Measurements from ENCODE around the gene FBH1. TPM values are rescaled to one million over a fixed set of nuclear protein-coding genes. Genes with fewer than 3 reads are reported as not detected.
A peak's percentile ranks its signal among the peaks of the same experiment; 100 is the strongest.
"Not testable (repeated sequence)": the region's sequence is repeated elsewhere in the genome, so short reads cannot be mapped to it uniquely, and the experiment has no call there.

FBH1 gene
- total RNA-seq, 1 experiment from 2014 or later: 75.8 TPM

DNA sequence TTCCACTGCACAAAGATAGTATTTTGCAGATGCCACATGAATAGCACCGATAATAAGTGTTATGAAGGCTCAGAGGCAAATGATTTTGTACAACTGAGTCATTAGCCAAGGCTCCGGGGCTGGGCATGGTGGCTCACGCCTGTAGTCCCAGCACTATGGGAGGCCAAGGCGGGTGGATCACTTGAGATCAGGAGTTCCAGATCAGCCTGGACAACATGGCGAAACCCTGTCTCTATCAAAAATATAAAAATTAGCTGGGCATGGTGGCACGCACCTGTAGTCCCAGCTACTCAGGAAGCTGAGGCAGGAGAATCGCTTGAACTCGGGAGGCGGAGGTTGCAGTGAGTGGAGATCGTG lies 56.4 kb downstream of the FBH1 start:
- DNase-seq (ENCODE audit: low read depth, low spot score); in situ Hi-C loops (cut with HindIII; ENCODE audit: low pct_unique_long_range_greater_than_20kb, low sequenced_read_pairs): not testable (repeated sequence)

- in situ Hi-C loops (cut with HindIII; ENCODE audit: low pct_unique_long_range_greater_than_20kb, low sequenced_read_pairs): no loop called here
- DNase-seq (ENCODE audit: low read depth, low spot score): no peak
These were observed 56.7 kb downstream of the FBH1 start for GRCh38 chr10:5946786-5947185.

GRCh38 chr10:5947471-5948207 lies 57.6 kb downstream of the FBH1 start:
- DNase-seq (ENCODE audit: low read depth, low spot score): no peak
- in situ Hi-C loops (cut with HindIII; ENCODE audit: low pct_unique_long_range_greater_than_20kb, low sequenced_read_pairs): no loop called here

- in situ Hi-C loops (cut with HindIII; ENCODE audit: low pct_unique_long_range_greater_than_20kb, low sequenced_read_pairs): no loop called here
- DNase-seq (ENCODE audit: low read depth, low spot score): no peak
These were observed 58.2 kb downstream of the FBH1 start for GRCh38 chr10:5948208-5948585.

DNA sequence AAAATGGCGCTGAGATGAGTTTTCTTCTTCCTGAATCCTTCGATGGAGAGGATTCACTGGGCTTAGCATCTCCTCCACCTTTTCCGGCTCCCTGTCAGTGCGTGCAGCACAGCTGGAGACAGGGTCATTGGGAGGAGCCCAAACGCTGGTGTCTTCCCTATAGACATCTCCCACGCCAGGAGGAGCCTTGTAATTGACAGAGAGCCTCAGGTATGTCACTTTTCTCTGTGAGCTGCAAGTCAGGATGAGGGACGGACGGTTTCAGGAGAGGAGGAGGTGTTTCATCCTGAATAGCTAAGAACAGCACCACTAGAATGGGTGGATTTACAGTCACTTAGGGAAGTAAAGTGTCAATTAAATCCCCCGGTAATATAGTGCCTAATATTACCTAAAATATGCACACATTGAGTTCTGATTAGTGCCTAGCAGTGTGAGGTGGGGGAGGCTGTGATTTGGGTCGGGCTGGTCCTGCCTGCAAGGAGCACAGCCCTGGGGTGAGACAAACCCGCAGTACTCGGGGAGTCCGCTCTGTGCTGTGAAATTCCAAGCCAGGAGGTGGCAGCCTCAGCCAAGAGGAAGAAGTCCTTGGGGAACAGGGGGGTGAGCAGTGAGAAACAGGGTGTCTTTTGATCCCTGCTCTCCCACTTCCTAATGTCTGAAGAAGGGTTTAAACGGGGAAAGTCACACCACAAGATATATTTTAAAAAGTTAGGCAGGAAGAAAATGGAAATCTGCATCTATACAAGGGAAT lies 59.1 kb downstream of the FBH1 start:
- in situ Hi-C loops (cut with HindIII; ENCODE audit: low pct_unique_long_range_greater_than_20kb, low sequenced_read_pairs): no loop called here
- peak; percentile 67 for DNase-seq (ENCODE audit: low read depth, low spot score)

- DNase-seq (ENCODE audit: low read depth, low spot score): no peak
- in situ Hi-C loops (cut with HindIII; ENCODE audit: low pct_unique_long_range_greater_than_20kb, low sequenced_read_pairs): loop anchor here (25.0 kb wide), 1 partner anchor 136 kb away; the partner anchor contains the start of gene RBM17
These were observed 61.2 kb downstream of the FBH1 start for GRCh38 chr10:5951167-5951711.

DNA sequence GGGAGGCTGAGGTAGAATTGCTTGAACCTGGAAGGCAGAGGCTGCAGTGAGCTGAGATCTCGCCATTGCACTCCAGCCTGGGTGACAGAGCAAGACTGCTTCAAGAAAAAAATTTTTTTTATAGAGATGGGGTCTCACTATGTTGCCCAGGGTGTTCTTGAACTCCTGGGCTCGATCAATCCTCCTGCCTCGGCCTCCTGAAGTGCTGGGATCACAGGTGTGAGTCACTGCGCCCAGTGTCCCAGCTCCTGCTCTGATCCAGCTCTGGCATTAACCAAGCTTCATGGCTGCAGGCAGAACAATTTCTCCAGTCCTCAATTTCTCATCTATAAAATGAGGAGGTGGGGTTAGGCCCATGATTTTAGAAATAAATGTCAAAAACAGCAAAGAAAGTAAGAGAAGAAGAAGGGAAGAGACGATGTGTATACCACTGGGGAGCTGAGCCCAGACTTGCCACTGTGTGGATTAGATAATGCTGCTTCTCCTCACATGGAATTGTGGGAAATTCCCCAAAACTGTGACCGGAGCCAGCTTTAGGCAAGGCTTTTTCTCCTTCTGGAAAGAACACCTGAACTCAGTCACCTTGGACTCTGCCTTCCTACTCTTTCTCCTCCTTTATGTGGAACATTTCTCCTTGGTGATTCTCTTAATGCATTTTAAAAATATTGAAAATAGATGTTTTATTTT lies 61.8 kb downstream of the FBH1 start:
- no peak for DNase-seq (ENCODE audit: low read depth, low spot score)
- in situ Hi-C loops (cut with HindIII; ENCODE audit: low pct_unique_long_range_greater_than_20kb, low sequenced_read_pairs): loop anchor here (25.0 kb wide), 1 partner anchor 135 kb away; the partner anchor contains the start of gene RBM17

DNA sequence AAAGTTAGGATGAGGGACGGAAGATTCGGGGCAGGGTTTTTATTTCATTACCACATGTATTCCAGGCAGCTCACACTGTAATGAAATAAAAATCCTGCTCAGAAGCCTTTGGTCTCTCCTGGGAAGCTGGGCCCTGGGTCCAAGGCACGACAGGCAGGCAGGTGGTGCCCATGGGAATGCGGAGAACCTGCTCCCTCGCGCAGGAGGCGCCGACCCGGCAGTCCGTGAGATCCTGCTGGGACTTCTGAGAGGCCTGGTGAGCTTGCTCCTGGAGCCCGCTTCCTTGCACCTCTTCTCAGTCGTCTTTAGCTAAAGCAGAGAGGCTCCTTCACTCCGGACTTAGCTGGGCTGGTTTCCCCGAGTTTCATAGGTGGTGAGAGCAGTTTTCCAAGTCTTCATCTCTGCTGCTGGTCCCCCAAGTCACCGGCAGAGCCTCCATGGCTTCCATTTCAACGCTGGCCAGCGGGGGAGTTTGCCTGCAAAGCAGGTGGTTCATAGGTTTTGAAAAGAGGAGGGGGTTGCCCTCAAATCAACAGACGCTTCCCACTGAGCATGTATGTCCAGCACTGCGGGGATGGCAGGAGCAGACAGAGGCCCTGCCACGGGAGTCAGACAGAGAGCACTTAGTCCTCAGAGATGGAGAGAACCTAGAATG lies 62.8 kb downstream of the FBH1 start:
- DNase-seq (ENCODE audit: low read depth, low spot score): no peak
- in situ Hi-C loops (cut with HindIII; ENCODE audit: low pct_unique_long_range_greater_than_20kb, low sequenced_read_pairs): loop anchor here (25.0 kb wide), 1 partner anchor 134 kb away; the partner anchor contains the start of gene RBM17

DNA sequence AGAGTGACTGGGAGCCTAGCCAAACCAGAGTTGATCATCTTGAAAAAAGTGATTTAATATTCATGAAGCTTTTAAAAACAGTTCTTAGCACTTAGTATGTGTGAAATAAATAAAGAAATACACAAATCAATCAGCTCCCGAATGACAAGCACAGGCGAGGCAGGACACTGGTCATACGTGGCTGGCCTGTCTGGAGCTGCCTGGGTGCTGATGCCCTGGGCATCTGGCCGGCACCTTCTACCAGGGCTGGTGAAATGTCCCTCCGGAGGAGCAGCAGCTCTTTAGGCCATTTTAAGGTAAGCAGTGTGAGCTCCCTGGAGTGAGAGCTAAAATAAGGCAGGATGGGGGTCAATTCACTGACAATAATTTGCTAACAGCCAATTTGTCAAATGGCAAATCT lies 63.6 kb downstream of the FBH1 start:
- in situ Hi-C loops (cut with HindIII; ENCODE audit: low pct_unique_long_range_greater_than_20kb, low sequenced_read_pairs): loop anchor here (25.0 kb wide), 1 partner anchor 134 kb away; the partner anchor contains the start of gene RBM17
- DNase-seq (ENCODE audit: low read depth, low spot score): no peak

DNA sequence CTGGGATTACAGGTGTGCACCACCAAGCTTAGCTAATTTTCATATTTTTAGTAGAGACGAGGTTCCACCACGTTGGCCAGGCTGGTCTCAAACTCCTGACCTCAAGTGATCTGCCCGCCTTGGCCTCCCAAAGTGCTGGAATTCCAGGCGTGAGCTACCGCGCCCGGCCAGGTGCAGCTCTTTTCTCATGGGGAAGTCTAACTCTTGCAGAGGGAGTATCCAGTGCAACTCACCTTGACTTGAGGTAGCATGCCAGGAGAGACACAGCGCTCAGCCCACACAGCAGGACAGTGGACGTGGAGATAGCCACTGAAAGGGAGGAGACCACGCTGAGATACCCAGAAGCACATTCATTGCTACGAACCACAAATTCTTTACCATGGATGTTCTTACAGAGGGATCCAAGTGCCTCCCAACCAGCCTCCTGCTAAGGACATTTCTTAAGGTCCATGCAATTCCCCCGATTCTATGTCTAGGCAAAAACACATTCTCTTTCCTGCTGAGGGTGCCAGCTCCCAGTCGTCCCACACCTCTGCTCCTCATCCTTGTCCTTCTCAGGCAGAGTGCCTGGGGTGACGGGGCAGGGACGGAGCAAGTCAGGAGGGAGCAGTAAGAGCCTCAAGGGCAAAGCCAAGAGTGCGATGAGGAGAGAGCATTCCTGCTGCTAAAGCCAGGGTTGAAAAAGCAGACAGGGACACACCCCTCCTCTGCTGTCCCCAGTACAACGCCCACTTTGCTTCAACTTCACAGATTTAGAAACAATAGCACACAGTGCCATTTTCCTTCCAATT lies 66.3 kb downstream of the FBH1 start:
- DNase-seq (ENCODE audit: low read depth, low spot score): no peak
- in situ Hi-C loops (cut with HindIII; ENCODE audit: low pct_unique_long_range_greater_than_20kb, low sequenced_read_pairs): loop anchor here (25.0 kb wide), 1 partner anchor 131 kb away; the partner anchor contains the start of gene RBM17

- no peak for DNase-seq (ENCODE audit: low read depth, low spot score)
- in situ Hi-C loops (cut with HindIII; ENCODE audit: low pct_unique_long_range_greater_than_20kb, low sequenced_read_pairs): loop anchor here (25.0 kb wide), 1 partner anchor 129 kb away; the partner anchor contains the start of gene RBM17
These were observed 68.0 kb downstream of the FBH1 start for GRCh38 chr10:5958077-5958476.

GRCh38 chr10:5958675-5959074 lies 68.6 kb downstream of the FBH1 start:
- DNase-seq (ENCODE audit: low read depth, low spot score): no peak
- in situ Hi-C loops (cut with HindIII; ENCODE audit: low pct_unique_long_range_greater_than_20kb, low sequenced_read_pairs): loop anchor here (25.0 kb wide), 1 partner anchor 129 kb away; the partner anchor contains the start of gene RBM17

- in situ Hi-C loops (cut with HindIII; ENCODE audit: low pct_unique_long_range_greater_than_20kb, low sequenced_read_pairs): loop anchor here (25.0 kb wide), 1 partner anchor 128 kb away; the partner anchor contains the start of gene RBM17
- DNase-seq (ENCODE audit: low read depth, low spot score): no peak
These were observed 69.1 kb downstream of the FBH1 start for GRCh38 chr10:5959142-5959541.

GRCh38 chr10:5959581-5960069 lies 69.6 kb downstream of the FBH1 start:
- in situ Hi-C loops (cut with HindIII; ENCODE audit: low pct_unique_long_range_greater_than_20kb, low sequenced_read_pairs): loop anchor here (25.0 kb wide), 1 partner anchor 128 kb away; the partner anchor contains the start of gene RBM17
- DNase-seq (ENCODE audit: low read depth, low spot score): no peak

- no peak for DNase-seq (ENCODE audit: low read depth, low spot score)
- in situ Hi-C loops (cut with HindIII; ENCODE audit: low pct_unique_long_range_greater_than_20kb, low sequenced_read_pairs): loop anchor here (25.0 kb wide), 1 partner anchor 127 kb away; the partner anchor contains the start of gene RBM17
These were observed 70.3 kb downstream of the FBH1 start for GRCh38 chr10:5960070-5960972.
